Naive B cell (primary cell): ENCODE results near the gene RPL37. TPM values are rescaled to one million over a fixed set of nuclear protein-coding genes. Genes with fewer than 3 reads are reported as not detected.
"Not testable (repeated sequence)": the region's sequence is repeated elsewhere in the genome, so short reads cannot be mapped to it uniquely, and the experiment has no call there.

ENCODE experiments used
- ATAC-seq, 2 donors: fragments of 150-1000 bp; cut with Tn5 transposase; 2 replicates each; pipeline ENCODE4 v1.10.0; 2021; ENCODE audit warnings: low read depth in 2 of 2, mild to moderate bottlenecking in 2 of 2, moderate library complexity in 2 of 2
- DNase-seq: peaks from one replicate; pipeline ENCODE4 v3.0.0; 2022
- H3K27ac Mint-ChIP-seq, 6 donors: one replicate each; pipeline ENCODE4 v1.8.0; 2020 to 2022; ENCODE audit warnings: mild to moderate bottlenecking in 6 of 6, mixed read lengths in 6 of 6, moderate library complexity in 5 of 6, inconsistent platforms in 2 of 6
- H3K27me3 Mint-ChIP-seq, 3 donors: one replicate each; pipeline ENCODE4 v1.8.0; 2021 to 2022; ENCODE audit warnings: mixed read lengths in 3 of 3, mild to moderate bottlenecking in 1 of 3
- H3K36me3 Mint-ChIP-seq, 2 donors: one replicate each; pipeline ENCODE4 v1.8.0; 2020 to 2022; ENCODE audit warnings: mixed read lengths in 2 of 2, inconsistent platforms in 1 of 2, mild to moderate bottlenecking in 1 of 2
- H3K4me1 Mint-ChIP-seq, 3 donors: one replicate each; pipeline ENCODE4 v1.8.0; 2020 to 2022; ENCODE audit warnings: mixed read lengths in 3 of 3, inconsistent platforms in 1 of 3, mild to moderate bottlenecking in 1 of 3, moderate library complexity in 1 of 3
- H3K4me3 Mint-ChIP-seq, 8 donors: one replicate each; pipeline ENCODE4 v1.8.0; 2020 to 2022; ENCODE audit warnings: mild to moderate bottlenecking in 8 of 8, mixed read lengths in 8 of 8, moderate library complexity in 8 of 8, inconsistent platforms in 2 of 8
- H3K9me3 Mint-ChIP-seq, 7 donors: one replicate each; pipeline ENCODE4 v1.8.0; 2020 to 2022; ENCODE audit warnings: mixed read lengths in 7 of 7, mild to moderate bottlenecking in 5 of 7, inconsistent platforms in 2 of 7, moderate library complexity in 1 of 7
- polyA plus RNA-seq, 6 donors: library from polyadenylated mRNA; unstranded; fragments of 300-500 nt; fragmentation: Illumina TruSeq; gene quantifications; one replicate each; pipeline ENCODE4 v1.2.3, GENCODE V29; 2021; ENCODE audit warnings: low read depth in 6 of 6

The RPL37 gene
- polyA plus RNA-seq, 6 donors from 2014 or later: 981 to 2,519 (median 2,155) TPM

DNA sequence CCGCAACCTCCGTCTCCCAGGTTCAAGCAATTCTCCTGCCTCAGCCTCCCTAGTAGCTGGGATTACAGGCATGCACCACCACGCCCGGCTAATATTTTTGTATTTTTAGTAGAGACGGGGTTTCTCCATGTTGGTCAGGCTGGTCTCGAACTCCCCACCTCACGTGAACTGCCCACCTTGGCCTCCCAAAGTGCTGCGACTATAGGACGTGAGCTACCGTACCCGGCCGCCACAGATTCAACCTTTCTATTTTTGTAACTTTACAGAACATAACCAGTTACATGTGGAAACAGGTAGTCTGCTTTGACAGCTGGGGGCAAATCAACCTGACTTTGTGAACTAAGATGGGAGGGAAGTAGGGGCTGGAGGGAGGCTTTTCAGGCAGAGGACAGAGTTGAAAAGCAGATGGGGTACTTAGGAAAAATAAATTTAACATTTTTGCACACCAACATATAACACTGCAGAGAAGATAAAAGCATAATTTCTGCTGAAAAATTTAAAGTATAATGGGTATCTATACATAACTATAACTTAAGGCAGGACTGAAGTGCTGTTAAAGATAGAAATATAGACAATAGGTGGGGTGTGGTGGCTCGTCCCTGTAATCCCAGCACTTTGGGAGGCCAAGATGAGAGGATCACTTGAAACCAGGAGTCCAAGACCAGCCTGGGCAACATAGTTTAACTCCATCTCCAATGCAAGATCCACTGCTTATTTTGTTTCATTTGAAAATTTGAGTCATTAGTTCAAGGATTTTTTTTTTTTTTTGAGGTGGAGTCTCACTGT is 5.1 kb downstream of the RPL37 start:
- DNase-seq (no peak), ATAC-seq (no peak)
- Mint-ChIP-seq H3K9me3 (no peaks in the 10 kb centered on the region), H3K4me1 (peaks cover 35 to 54% (median 36%) of the 10 kb centered on the region in 3 donors), H3K36me3 (peaks cover 27 to 40% of the 10 kb centered on the region in 2 donors), H3K27me3 (no peaks in the 10 kb centered on the region), H3K4me3 (no peak overlapping the region), H3K27ac (peak overlapping the region in 1 of 6 donors; percentile 21)

DNA sequence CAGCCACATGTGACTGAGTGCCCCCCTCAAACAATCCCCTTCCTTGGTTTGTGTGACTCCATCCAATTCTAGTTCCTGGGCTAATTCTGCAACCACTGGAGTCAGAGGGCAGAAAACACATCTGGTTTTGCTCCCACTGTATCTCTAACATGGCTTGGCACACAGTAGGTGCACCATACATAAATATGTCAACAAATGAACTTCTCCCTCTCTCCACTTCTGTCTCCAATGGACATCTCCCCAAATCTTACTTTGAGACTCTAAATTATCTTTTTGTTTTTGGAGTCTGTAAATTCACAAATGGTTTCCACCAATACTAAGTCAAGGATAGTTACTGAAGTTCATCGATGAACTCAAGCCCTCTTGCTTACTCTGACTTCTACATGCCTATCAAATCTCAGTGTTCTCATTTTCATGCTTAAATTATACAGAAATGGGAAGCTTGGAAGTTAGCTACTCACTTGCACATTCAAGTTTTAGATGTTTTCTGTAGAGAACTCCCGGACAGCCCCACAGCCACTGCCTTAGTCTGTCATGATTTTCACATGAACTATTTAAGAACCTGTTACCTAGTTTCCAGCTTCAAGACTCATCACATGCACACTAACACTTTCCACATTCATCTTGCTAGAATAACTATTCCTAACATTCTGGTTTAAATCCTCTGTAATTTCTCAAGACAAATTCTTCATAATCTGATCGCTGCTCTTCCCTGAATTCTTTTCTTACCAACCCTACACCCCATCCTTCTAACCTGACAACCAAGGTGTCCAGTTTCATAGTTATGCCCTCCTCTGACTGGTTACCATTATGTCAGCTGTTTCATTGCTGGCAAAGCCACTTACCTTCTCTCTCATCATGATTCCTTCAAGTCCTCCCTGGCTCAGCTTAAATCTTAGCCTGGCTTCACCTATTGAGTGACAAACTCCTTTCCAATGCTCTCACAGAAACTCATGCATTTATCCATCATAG is 6.0 kb downstream of the RPL37 start:
- DNase-seq: no peak
- peaks cover 24 to 37% of the 10 kb centered on the region in 2 donors for H3K36me3 Mint-ChIP-seq
- no peaks in the 10 kb centered on the region for H3K9me3 Mint-ChIP-seq
- no peak for ATAC-seq
- peaks cover 27 to 44% (median 27%) of the 10 kb centered on the region in 3 donors for H3K4me1 Mint-ChIP-seq
- H3K27ac Mint-ChIP-seq: peak overlapping the region in 3 of 6 donors; percentile 2 to 57 (median 49)
- H3K4me3 Mint-ChIP-seq: no peak overlapping the region
- H3K27me3 Mint-ChIP-seq: no peaks in the 10 kb centered on the region

GRCh38 chr5:40828021-40828631 is 6.9 kb downstream of the RPL37 start:
- no peak for DNase-seq
- ATAC-seq: no peak
- Mint-ChIP-seq H3K9me3 (no peaks in the 10 kb centered on the region), H3K27ac (peak overlapping the region in 5 of 6 donors; percentile 1 to 73 (median 10)), H3K4me1 (peaks cover 19 to 35% (median 24%) of the 10 kb centered on the region in 3 donors), H3K4me3 (no peak overlapping the region), H3K36me3 (peaks cover 23 to 34% of the 10 kb centered on the region in 2 donors), H3K27me3 (no peaks in the 10 kb centered on the region)

GRCh38 chr5:40827188-40827977 is 7.6 kb downstream of the RPL37 start:
- H3K27ac Mint-ChIP-seq: peak overlapping the region in 3 of 6 donors; percentile 2 to 73 (median 10)
- ATAC-seq (no peak), DNase-seq (no peak)
- H3K9me3 Mint-ChIP-seq: no peaks in the 10 kb centered on the region
- peak overlapping the region in 1 of 8 donors; percentile 65 for H3K4me3 Mint-ChIP-seq
- peaks cover 23 to 34% of the 10 kb centered on the region in 2 donors for H3K36me3 Mint-ChIP-seq
- H3K27me3 Mint-ChIP-seq: no peaks in the 10 kb centered on the region
- H3K4me1 Mint-ChIP-seq: peaks cover 14 to 28% (median 19%) of the 10 kb centered on the region in 3 donors

GRCh38 chr5:40826489-40827187 is 8.4 kb downstream of the RPL37 start:
- DNase-seq: no peak
- ATAC-seq: no peak
- Mint-ChIP-seq H3K4me3 (no peak overlapping the region), H3K27ac (no peak overlapping the region), H3K27me3 (no peaks in the 10 kb centered on the region), H3K4me1 (peaks cover 8 to 20% (median 14%) of the 10 kb centered on the region in 3 donors), H3K36me3 (peaks cover 23 to 28% of the 10 kb centered on the region in 2 donors), H3K9me3 (no peaks in the 10 kb centered on the region)

DNA sequence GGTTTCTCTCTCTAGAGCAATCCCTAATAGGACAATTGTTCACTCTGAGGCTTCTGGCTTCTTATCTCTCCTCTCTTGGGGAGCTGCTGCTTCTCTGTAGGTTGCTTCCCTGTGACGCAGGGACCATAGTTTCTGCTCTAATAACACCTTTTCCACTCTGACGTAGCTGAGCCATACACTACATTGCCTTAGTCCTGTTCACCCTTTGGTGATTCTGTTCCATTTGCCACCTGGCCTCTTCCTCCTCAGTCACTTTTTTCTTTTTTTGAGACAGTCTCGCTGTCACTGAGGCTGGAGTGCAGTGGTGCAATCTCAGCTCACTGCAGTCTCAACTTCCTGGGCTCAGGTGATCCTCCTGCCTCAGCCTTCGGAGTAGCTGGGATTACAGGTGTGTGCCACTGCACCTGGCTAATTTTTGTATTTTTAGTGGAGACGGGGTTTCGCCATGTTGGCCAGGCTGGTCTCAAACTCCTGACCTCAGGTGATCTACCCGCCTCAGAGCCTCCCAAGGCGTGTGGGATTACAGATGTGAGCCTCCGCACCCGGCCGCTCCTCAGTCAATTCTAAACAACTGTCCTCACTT is 9.5 kb downstream of the RPL37 start:
- peak overlapping the region in 1 of 8 donors; percentile 65 for H3K4me3 Mint-ChIP-seq
- peaks cover 21 to 23% of the 10 kb centered on the region in 2 donors for H3K36me3 Mint-ChIP-seq
- ATAC-seq, H3K9me3 Mint-ChIP-seq, H3K27me3 Mint-ChIP-seq, DNase-seq: not testable (repeated sequence)
- peaks cover 8 to 14% (median 14%) of the 10 kb centered on the region in 3 donors for H3K4me1 Mint-ChIP-seq
- peak overlapping the region in 2 of 6 donors; percentile 50 to 56 for H3K27ac Mint-ChIP-seq

GRCh38 chr5:40823459-40823858 is 11.6 kb downstream of the RPL37 start:
- peak overlapping the region in 2 of 6 donors; percentile 39 to 55 for H3K27ac Mint-ChIP-seq

DNA sequence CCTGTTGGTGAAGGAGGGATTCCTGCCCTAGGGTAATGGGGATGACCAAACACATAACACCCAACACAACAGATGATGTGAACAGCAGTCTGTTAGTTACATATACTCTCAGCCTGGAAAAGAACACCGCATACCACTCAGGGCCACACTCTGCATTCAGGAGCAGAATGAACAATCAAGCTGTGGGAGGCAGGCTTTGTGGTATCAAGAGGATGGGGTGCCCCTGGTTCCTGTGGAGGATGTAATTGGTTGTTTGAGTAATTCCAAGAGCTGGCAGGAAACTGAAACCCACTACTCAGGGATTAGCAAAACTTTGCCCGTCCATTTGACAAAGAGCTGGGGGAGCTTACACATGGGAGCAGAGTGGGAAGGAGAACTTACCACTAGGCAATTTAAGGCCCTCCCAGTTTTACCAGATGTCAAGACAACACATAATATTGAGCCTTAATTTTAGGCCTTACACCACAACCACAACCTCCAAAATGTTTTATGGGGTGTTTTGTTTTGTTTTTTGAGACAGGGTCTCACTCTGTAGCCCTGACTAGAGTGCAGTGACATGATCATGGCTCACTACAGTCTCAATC is 21.2 kb downstream of the RPL37 start:
- no peak overlapping the region for H3K4me3 Mint-ChIP-seq
- no peaks in the 10 kb centered on the region for H3K4me1 Mint-ChIP-seq
- no peak overlapping the region for H3K27ac Mint-ChIP-seq
- H3K9me3 Mint-ChIP-seq: no peaks in the 10 kb centered on the region
- H3K27me3 Mint-ChIP-seq: no peaks in the 10 kb centered on the region
- H3K36me3 Mint-ChIP-seq: no peaks in the 10 kb centered on the region
- DNase-seq (no peak), ATAC-seq (no peak)

More at GRCh38 chr5:40823459-40823858, 11.6 kb downstream of the RPL37 start:
- ATAC-seq (no peak), DNase-seq (no peak)
- Mint-ChIP-seq H3K4me3 (no peak overlapping the region), H3K4me1 (peaks cover 2 to 4% (median 3%) of the 10 kb centered on the region in 3 donors), H3K27me3 (no peaks in the 10 kb centered on the region), H3K9me3 (no peaks in the 10 kb centered on the region), H3K36me3 (peaks cover 8 to 13% of the 10 kb centered on the region in 2 donors)

DNA sequence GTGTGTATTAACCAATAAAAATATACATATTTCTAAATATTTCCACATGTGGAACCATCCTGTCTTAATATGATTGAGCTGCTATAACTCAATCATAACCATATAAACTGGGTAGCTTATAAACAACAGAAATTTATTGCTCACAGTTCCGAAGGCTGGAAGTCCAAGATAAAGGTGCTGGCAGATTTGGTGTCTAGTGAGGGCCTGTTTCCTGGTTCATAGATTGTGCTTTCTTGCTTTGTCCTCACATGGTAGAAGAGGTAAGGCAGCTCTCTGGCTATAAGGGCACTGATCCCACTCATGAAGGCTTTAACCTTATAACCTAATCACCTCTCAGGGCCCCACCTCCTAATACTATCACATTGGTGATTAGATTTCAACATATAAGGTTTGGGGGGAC is 22.9 kb downstream of the RPL37 start:
- no peak for DNase-seq
- Mint-ChIP-seq H3K4me1 (no peaks in the 10 kb centered on the region), H3K9me3 (no peaks in the 10 kb centered on the region), H3K27ac (no peak overlapping the region), H3K27me3 (no peaks in the 10 kb centered on the region), H3K36me3 (no peaks in the 10 kb centered on the region), H3K4me3 (no peak overlapping the region)
- no peak for ATAC-seq

DNA sequence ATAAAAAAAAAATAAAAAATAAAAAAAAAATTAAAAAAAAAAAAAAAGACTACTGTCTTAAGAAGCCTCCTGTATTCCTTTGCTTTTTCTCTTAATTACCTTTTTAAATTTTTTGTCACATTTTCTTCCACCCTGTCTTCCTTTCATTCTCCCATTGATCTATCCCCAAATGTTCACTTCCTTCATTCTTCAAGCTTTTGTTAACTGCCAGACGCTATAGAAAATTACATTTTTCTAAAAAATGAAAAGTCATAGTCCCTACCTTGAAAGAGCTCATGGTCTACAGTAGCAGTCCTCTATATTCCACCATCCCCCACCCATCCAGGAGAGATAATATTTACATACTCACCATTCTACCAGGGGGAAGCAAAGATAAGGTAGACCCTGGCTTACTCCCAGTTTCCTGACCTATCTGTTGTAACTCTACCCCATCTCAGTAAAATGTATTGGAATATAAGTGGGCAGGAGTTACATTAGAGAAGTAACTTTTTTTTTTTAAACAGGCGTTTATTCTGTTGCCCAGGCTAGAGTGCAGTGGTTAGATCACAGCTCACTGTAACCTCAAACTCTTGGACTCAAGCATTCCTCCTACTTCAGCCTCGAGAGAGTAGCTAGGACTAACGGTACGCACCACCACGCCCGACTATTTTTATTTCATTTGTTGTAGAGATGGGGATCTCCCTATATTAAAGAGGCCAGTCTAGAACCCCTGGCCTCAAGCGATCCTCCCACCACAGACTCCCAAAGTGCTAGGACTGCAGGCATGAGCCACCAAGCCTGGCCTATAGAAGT is 33.1 kb downstream of the RPL37 start:
- H3K9me3 Mint-ChIP-seq: no peaks in the 10 kb centered on the region
- no peaks in the 10 kb centered on the region for H3K36me3 Mint-ChIP-seq
- peak overlapping the region in 1 of 8 donors; percentile 71 for H3K4me3 Mint-ChIP-seq
- H3K4me1 Mint-ChIP-seq: peaks cover 4 to 14% (median 6%) of the 10 kb centered on the region in 3 donors
- no peak for DNase-seq
- H3K27me3 Mint-ChIP-seq: no peaks in the 10 kb centered on the region
- peak overlapping the region in 1 of 6 donors; percentile 2 for H3K27ac Mint-ChIP-seq
- ATAC-seq: no peak

DNA sequence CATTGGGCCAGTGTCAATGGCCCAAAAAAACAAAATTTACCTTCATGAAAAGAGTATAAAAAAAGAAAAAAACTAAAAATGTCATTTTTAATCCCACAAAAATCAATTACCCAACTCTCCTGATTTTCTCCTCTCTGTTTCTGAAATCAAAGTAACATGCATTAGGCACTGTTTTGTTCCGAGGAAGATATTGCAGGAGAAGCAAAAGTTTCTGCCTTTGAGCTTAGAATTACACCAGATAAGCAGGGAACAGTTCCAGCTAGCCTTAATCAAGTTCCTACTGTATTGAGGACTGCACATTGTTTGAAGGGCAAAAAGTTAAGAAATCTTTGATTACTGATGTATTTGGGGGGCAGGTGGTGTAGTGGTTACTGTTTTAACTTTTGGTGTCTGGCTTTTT is 35.8 kb downstream of the RPL37 start:
- no peak for DNase-seq
- ATAC-seq: no peak
- peak overlapping the region in 4 of 6 donors; percentile 49 to 98 (median 88) for H3K27ac Mint-ChIP-seq
- peaks cover 0 to 1% of the 10 kb centered on the region in 2 donors for H3K36me3 Mint-ChIP-seq
- no peaks in the 10 kb centered on the region for H3K9me3 Mint-ChIP-seq
- peaks cover 16 to 36% (median 23%) of the 10 kb centered on the region in 3 donors for H3K4me1 Mint-ChIP-seq
- no peaks in the 10 kb centered on the region for H3K27me3 Mint-ChIP-seq
- H3K4me3 Mint-ChIP-seq: peak overlapping the region in 7 of 8 donors; percentile 24 to 97 (median 83)
